GM21447 (cell line): ENCODE data around the gene FAM20C.

Experiments used
- ATAC-seq: cut with Tn5 transposase; IDR thresholded peaks from one replicate; pipeline ENCODE4 v1.9.1; 2021; ENCODE audit not compliant: unreplicated experiment

Gene FAM20C

DNA sequence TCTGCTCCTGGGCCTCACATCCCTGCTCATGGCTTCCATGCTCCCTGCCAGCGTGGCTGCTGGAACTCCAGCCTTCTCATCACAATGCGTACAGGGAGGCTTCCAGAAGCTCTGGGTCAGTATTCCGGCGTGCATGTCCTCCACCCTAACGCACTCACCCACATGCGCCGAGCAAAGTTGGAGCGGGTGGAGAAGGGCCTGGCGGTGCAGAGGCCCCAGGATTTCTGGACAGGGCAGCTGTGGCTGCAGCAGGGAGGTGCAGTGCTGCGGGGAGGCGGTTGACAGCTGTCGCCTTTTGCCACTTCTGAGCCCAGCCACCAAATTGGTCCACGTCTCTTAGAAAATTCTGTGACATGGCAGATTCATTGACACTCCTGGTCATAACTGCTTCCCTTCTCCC is 33.6 kb upstream of the FAM20C start:
- no peak for ATAC-seq

DNA sequence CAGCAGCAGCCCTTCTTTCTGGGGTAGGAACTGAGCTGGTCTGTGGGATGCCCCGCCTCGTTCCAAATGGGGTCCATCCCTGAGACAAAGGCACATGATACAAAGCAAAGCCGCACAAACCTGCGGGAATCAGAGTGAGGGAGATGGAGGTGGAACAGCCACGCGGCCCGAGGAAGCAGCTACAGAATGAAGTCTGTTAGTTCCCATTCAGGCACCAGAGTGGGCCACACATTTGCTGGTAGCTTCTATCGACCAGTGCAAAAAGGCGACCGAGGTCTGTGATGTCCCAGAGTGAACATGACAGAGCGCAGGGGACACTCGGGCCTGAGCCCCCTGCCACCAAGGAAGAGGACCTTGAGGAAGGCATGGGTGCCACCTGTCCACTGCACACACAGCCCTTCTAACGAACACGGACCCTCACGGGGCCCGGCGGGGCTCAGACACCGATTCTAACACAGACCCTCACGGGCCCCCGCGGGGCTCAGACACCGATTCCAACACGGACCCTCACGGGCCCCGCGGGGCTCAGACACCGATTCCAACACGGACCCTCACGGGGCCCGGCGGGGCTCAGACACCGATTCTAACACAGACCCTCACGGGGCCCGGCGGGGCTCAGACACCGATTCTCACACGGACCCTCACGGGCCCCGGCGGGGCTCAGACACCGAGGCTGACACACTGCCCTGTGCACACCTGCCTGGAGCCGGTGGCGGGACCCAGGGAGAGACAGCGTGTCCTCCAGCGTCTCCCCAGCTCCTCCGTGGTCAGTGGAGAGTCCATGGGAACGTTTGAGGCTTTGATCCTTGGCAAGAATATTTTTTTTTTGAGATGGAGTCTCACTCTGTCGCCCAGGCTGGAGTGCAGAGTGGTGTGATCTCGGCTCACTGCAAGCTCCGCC is 32.8 kb upstream of the FAM20C start:
- no peak for ATAC-seq

DNA sequence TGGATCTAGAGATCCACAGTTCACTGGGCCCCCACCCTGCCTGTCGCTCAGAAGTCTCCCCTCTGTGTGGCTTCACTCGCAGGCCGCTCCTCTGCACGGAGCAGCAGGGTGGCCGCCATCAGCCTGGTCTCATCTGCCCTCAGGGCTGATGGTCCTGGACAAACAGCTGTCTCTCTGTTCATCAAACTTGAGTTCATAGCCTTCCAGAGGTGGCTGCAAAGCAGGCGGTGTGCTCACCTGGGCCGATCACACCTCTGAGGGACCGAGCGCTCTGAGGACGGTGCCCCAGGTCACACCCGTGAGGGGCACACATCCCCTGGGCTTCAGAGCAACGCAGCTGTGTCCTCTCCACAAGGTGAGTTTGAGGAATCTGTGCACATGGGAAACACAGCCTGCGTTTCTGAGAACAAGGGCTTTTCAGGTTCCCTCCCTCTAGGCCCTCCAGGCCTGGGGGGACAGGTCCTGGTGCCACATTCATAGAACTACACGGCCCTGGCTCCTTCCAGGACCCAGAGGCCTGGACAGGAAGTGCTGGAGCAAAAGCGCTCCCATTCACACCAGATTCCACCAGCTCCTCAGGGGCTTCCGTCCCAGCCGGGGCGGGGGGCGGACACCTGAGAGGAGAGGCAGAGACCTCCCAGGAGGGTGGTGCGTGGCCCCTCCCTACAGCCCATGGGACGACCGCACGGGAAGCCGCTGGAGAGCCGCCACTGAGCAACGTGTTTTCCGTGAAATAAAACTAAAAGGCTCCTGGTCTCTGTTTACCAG is 31.2 kb upstream of the FAM20C start:
- ATAC-seq = no peak

GRCh38 chr7:162632-163297 is 29.6 kb upstream of the FAM20C start:
- ATAC-seq = no peak

GRCh38 chr7:163298-163695 is 29.1 kb upstream of the FAM20C start:
- ATAC-seq = no peak

- ATAC-seq = no peak
These were observed 28.1 kb upstream of the FAM20C start for GRCh38 chr7:163971-164881.

DNA sequence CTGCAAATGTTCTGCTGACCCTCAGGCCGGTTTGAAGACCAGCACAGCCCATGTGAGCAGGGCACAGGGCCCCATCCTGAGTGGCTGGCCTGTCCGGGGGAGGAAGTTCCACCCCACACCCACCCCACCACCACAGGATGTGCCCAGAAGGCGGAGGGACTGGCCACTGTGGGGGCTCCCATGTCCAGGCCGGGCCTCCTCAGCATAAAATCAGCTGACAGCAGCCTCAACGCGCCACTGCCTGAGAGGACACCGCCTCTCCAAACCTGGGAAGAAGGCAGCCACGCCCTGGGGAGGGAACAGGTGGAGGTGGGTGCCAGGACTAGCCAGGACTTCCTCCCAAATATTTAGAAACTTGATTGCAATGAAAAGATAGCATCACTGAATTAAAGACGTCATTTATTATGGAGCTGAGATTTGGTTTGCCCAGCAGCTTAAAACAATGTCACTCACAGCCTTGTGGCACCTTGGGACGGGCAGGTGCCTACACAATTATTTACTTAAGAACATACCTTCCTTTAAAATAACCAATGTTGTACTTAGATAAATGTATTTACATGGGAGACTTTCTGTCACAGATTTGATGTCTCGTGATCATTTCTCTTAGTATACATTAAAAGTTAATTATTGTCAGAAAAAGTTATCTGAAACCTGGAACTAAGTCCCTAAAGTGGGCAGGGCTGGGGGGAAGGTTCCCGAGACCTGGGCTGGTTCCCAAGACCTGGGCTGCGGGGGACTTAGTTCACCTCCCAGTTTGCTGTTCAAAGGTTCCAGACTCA is 27.3 kb upstream of the FAM20C start:
- no peak for ATAC-seq

DNA sequence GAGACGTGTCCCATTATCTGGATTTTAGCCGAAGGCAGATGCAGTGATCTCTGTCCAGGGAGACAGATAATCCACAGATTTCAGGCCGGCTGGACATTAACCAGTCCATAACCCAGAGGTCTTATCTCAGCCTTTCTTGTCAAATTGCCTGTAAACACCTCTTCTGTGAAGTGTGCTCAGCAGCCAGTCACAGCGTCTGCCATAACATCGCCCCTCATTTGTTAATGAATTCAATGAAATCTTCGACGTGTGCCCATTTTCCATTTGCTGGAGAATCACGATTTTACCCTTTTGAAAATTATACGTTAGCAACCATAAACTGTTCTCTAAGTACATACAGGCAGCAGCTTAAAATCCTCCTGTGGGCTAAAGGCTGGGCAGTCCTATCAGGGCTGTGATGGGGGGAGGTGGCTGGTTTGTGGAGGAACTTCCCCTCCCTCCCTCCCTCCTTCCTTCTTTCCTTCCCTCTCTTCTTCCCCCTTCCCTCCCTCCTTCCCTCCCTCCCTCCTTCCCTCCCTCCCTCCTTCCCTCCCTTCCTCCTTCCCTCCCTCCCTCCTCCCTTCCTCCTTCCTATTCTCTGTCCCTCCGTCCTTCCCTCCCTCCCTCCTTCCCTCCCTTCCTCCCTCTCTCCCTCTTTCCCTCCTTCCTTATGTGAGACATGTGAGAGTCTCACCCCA is 26.6 kb upstream of the FAM20C start:
- no peak for ATAC-seq

GRCh38 chr7:166338-167060 is 25.9 kb upstream of the FAM20C start:
- ATAC-seq = no peak

DNA sequence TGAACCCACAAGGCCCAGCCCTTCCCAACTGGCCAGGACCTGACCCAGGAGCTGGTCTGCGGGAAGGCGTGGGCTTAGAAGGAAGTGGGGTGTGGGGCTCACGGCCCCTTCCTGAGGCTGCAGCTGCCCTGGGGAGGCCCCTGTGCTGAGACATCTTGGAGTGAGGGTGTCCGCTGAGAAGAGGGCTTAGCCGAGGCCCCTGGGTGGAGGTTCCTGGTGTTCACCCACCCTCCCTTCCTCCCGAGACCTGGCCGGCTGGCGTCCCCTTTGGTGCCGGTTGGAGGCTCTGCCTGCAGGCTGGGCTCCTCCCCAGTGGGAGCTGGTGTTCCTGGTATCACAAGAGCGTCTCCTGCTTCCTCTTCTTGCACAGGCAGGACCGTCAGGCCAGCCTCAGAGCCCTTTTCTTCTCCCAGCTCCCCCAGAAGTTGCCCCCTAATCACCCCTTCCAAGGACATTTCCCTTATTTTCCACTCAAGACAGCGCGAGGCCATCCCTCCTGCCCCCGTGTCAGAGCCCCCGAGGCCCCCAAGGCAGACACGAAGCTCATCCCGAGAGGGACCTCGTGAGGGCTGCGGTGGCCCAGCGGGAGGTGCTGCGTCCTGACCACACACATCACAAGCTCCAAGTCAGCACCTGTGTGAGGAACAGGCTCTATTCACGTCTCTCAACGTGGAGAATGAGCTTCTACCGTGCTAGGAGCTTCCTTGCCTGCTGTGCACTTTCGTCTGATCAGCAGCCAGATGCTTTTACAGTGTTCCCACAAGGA is 25.1 kb upstream of the FAM20C start:
- ATAC-seq = no peak

DNA sequence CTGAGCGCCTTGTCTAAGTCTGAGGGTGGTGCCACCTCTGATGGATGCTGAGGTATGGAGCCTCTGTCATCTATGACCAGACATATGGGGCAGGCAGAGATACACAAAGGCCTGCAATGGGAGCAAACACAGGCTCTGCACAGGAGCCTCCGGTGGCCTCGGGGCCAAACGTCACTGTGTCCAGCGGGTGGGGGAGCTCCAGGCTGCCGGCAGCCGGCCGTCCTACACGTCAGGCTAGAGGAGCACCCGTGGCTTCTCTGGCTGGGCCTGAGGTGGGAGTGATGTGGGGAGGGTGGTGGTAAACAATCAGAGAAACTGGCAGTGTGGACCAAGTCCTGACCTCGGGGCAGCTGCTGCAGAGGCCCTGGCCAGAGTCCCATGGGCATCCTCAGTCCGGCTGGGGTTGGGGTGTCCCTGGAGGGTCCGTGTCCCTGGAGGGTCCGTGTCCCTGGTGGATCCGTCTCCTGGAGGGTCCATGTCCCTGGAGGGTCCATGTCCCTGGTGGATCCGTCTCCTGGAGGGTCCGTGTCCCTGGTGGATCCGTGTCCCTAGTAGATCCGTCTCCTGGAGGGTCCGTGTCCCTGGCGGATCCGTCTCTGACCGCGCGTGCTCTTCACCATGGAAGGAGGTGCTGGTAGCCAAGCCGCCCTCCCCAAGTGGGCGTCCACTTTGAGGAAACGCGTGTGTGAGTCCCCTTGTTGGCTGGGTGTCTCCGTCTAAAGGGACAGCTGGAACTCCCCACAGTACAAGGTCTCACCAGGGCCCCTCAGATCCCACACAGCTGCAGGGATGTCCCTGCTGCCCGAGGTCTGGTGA is 24.2 kb upstream of the FAM20C start:
- no peak for ATAC-seq

DNA sequence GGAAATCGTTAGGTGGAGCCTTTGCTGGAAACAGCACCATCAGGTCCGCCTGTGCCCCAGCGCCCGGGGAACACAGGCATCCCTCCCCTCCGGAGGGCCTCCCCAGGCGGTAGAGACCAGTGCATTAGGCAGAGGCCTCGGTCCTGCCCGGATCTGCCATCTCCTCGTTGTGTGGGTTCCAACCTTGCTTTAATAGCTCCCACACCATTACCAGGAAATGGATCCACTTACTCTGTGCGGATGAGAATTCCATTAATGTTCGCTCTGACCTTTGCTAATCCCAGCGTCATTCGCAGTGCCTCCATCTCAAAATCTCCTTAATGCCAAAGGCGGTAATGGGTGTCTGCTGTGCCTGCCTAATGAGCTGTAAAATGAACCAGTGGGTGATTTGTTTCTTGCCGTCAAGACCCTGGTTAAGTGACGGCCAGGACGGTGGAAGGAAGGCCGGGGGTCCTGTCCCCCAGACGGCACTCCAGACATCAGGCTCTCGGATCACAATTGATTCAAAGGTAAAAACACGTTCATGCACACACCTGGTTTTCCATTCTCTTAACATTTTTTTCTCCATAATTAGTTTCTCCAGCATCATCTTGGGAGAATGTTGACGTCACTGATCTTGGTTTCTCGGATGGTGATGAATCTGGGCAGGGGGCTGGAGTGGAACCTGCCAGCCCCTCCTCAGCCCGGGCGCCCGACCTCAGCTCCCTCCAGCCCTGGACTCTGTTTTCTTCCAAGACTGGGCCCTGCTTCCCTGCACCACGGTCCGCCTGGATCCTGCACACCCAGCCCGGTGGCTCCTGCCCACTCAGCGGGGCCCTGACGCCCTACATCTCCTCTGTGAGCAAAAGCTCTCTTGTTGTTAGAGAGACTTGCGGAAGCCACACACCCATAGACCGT is 22.8 kb upstream of the FAM20C start:
- ATAC-seq = no peak

GRCh38 chr7:170551-171363 is 21.6 kb upstream of the FAM20C start:
- no peak for ATAC-seq

GRCh38 chr7:171364-171904 is 20.9 kb upstream of the FAM20C start:
- no peak for ATAC-seq

GRCh38 chr7:171912-172515 is 20.4 kb upstream of the FAM20C start:
- ATAC-seq = no peak
